Smooth muscle cell (in vitro differentiated cells): ENCODE measurements around the gene FUNDC1. TPM values are rescaled to one million over a fixed set of nuclear protein-coding genes. Genes with fewer than 3 reads are reported as not detected.
"Not testable (repeated sequence)": the region's sequence is repeated elsewhere in the genome, so short reads cannot be mapped to it uniquely, and the experiment has no call there.

Experiments used
- DNase-seq: peaks from one replicate; lab custom pipeline; 2025; ENCODE audit not compliant: unreplicated experiment; lab: John Stamatoyannopoulos, UW
- H2AFZ ChIP-seq: fragments of 200-600 bp; sonication (generic); 2 replicates; pipeline ENCODE4 v1.6.0; 2016; ENCODE audit warnings: antibody characterized with exemption, low read depth, mild to moderate bottlenecking
- H3F3A ChIP-seq: fragments of 200-600 bp; sonication (generic); 2 replicates; pipeline ENCODE4 v1.6.0; 2017; ENCODE audit warnings: antibody characterized with exemption, low read depth
- H3K27ac ChIP-seq: fragments of 200-600 bp; sonication (generic); 2 replicates; pipeline ENCODE4 v1.5.1; 2016; ENCODE audit warnings: low read depth, mild to moderate bottlenecking
- H3K27me3 ChIP-seq: fragments of 200-600 bp; sonication (generic); 2 replicates; pipeline ENCODE4 v1.6.1; 2016; ENCODE audit warnings: low read depth, mild to moderate bottlenecking
- H3K36me3 ChIP-seq: fragments of 200-600 bp; sonication (generic); 2 replicates; pipeline ENCODE4 v1.5.1; 2016; ENCODE audit warnings: low read depth
- H3K4me1 ChIP-seq: fragments of 200-600 bp; sonication (generic); 2 replicates; pipeline ENCODE4 v1.5.1; 2016; ENCODE audit warnings: low read depth
- H3K4me2 ChIP-seq: fragments of 200-600 bp; sonication (generic); 2 replicates; pipeline ENCODE4 v1.6.0; 2016; ENCODE audit warnings: mild to moderate bottlenecking
- H3K4me3 ChIP-seq: fragments of 200-600 bp; sonication (generic); 2 replicates; pipeline ENCODE4 v1.5.1; 2016; ENCODE audit warnings: mild to moderate bottlenecking
- H3K79me2 ChIP-seq: fragments of 200-600 bp; sonication (generic); 2 replicates; pipeline ENCODE4 v1.6.0; 2016; ENCODE audit warnings: low read depth, mild to moderate bottlenecking
- H3K9ac ChIP-seq: fragments of 200-600 bp; sonication (generic); 2 replicates; pipeline ENCODE4 v1.6.0; 2016; ENCODE audit warnings: low read depth
- H3K9me3 ChIP-seq: fragments of 200-600 bp; sonication (generic); replicated peaks from 2 replicates; pipeline ENCODE4 v1.5.1; 2016; ENCODE audit warnings: low read depth
- H4K20me1 ChIP-seq: fragments of 200-600 bp; sonication (generic); 2 replicates; pipeline ENCODE4 v1.6.0; 2016; ENCODE audit warnings: low read depth
- WGBS: methylation state at CpG from one replicate; pipeline ENCODE4 v1.1.7; 2016; ENCODE audit warnings: low lambda C conversion rate; 5-methylcytosine and 5-hydroxymethylcytosine counted together
- polyA plus RNA-seq: library from polyadenylated mRNA; unstranded; fragments of >200 nt; fragmentation: Nextera tagmentation; extraction: Ambion mirVana; gene quantifications from 2 replicates; pipeline ENCODE4 v1.2.1, GENCODE V29; 2016
- total RNA-seq: library from RNA; depleted of rRNA; stranded (reverse); fragments of >200 nt; gene quantifications from 2 replicates; pipeline ENCODE4 v1.2.3, GENCODE V29; 2014
- TF ChIP-seq, protein P1 (sequence below): fragments of 200-600 bp; sonication (generic); IDR thresholded peaks from 2 replicates; pipeline ENCODE4 v1.5.1; 2017; ENCODE audit warnings: borderline replicate concordance, mild to moderate bottlenecking, antibody characterized with exemption; ENCODE audit not compliant: insufficient read depth, poor library complexity, severe bottlenecking

Gene FUNDC1
- total and polyA plus RNA-seq, 2 experiments from 2014 or later, result 16.8 to 21.6 TPM

DNA sequence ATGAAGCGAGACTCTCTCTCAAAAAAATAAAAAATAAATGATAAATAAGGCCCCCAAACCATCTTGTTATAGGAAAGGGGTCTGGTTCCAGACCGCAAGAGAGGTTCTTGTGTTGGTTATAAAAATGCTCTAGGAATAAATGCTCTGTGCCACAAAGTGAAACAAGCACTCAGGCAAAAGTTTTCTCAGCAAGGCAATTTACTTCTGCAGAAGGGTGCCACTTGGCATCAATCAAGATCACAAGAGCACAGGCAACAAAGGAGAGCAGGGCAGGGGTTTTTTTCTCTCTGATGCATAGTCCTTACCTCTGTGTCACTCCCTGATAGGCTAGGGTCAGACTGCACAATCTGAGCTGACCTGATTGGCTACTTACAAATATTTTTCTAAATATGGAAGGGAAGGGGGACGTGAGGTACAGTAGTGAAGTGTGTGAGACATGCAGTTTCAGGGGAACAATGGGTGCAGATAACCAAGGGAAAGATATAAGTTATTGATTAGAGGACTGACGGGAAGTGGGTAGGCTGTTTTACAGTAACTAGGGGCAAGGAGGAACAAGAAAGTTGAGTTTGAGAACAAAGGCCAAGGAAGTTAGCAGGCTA is 29.8 kb upstream of the FUNDC1 start:
- TF ChIP-seq, protein P1, sequence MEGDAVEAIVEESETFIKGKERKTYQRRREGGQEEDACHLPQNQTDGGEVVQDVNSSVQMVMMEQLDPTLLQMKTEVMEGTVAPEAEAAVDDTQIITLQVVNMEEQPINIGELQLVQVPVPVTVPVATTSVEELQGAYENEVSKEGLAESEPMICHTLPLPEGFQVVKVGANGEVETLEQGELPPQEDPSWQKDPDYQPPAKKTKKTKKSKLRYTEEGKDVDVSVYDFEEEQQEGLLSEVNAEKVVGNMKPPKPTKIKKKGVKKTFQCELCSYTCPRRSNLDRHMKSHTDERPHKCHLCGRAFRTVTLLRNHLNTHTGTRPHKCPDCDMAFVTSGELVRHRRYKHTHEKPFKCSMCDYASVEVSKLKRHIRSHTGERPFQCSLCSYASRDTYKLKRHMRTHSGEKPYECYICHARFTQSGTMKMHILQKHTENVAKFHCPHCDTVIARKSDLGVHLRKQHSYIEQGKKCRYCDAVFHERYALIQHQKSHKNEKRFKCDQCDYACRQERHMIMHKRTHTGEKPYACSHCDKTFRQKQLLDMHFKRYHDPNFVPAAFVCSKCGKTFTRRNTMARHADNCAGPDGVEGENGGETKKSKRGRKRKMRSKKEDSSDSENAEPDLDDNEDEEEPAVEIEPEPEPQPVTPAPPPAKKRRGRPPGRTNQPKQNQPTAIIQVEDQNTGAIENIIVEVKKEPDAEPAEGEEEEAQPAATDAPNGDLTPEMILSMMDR, result no peak
- 70% methylated on average over 4 of the region's 4 CpGs for WGBS
- H3K36me3 ChIP-seq, result no peaks in the 10 kb centered on the region
- H3K9ac ChIP-seq, result no peak overlapping the region
- H3K9me3 ChIP-seq, result no peaks in the 10 kb centered on the region
- no peak overlapping the region for H3K27ac ChIP-seq
- H3K4me3 ChIP-seq, result no peak overlapping the region
- no peak for DNase-seq
- no peaks in the 10 kb centered on the region for H3K27me3 ChIP-seq
- H2AFZ ChIP-seq, result no peak overlapping the region
- no peaks in the 10 kb centered on the region for H3K4me1 ChIP-seq
- no peak overlapping the region for H3K4me2 ChIP-seq
- no peaks in the 10 kb centered on the region for H3K79me2 ChIP-seq
- no peaks in the 10 kb centered on the region for H3F3A ChIP-seq
- no peaks in the 10 kb centered on the region for H4K20me1 ChIP-seq

DNA sequence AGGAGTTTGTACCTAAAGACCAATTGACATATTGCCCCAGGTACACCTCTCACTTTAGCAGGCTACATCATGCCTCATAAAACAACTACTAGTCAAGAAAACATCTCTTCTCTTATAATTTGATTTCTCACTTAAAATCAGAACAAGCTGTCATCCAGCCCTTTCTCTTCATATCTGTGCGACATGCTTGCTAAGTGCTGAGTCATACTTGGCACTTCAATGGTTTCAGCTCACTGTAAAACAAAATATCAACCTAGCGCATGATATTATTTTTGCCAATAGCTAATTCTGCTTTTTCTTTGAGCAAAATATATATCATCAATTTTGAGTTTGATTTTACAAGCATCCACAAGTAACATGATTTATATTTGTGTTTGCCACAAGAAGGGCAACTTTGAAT is 27.9 kb upstream of the FUNDC1 start:
- WGBS, result 64% methylated on average over 2 of the region's 2 CpGs
- H3K36me3 ChIP-seq, result no peaks in the 10 kb centered on the region
- no peak for DNase-seq
- peak overlapping the region; percentile 23 for H2AFZ ChIP-seq
- H3F3A ChIP-seq, result no peaks in the 10 kb centered on the region
- H3K4me1 ChIP-seq, result no peaks in the 10 kb centered on the region
- TF ChIP-seq, protein P1, result no peak
- H3K27me3 ChIP-seq, result no peaks in the 10 kb centered on the region
- H3K4me3 ChIP-seq, result no peak overlapping the region
- no peaks in the 10 kb centered on the region for H3K9me3 ChIP-seq
- H4K20me1 ChIP-seq, result no peaks in the 10 kb centered on the region
- no peak overlapping the region for H3K4me2 ChIP-seq
- no peaks in the 10 kb centered on the region for H3K79me2 ChIP-seq
- H3K27ac ChIP-seq, result no peak overlapping the region
- no peak overlapping the region for H3K9ac ChIP-seq

DNA sequence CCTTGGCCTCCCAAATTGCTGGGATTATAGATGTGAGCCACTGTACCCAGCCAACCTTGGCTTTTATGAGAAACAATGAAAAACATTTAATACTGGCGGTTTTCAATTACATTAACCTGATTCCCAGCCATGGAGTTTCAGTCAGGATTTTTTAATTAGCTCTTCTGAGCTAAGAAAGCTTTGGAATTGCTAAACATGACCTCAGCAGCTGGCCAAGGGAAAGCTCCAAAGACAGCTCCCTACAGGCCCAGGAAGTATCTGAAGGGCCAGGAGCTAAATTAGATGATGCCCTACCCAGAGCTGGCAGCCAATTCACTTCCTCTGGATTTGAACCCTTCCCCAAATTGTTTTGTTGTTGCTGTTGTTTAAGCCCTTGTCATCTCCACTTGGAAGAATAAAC is 26.5 kb upstream of the FUNDC1 start:
- Histone ChIP-seq H4K20me1 (no peaks in the 10 kb centered on the region), H3K4me2 (no peak overlapping the region), H3K4me1 (no peaks in the 10 kb centered on the region), H3K27ac (no peak overlapping the region), H3F3A (no peaks in the 10 kb centered on the region), H3K4me3 (no peak overlapping the region), H3K9ac (no peak overlapping the region), H3K27me3 (no peaks in the 10 kb centered on the region), H3K9me3 (no peaks in the 10 kb centered on the region), H2AFZ (no peak overlapping the region), H3K79me2 (no peaks in the 10 kb centered on the region), H3K36me3 (no peaks in the 10 kb centered on the region)
- DNase-seq, result no peak
- TF ChIP-seq, protein P1, result no peak
- 67% methylated on average over 1 of the region's 1 CpG for WGBS

DNA sequence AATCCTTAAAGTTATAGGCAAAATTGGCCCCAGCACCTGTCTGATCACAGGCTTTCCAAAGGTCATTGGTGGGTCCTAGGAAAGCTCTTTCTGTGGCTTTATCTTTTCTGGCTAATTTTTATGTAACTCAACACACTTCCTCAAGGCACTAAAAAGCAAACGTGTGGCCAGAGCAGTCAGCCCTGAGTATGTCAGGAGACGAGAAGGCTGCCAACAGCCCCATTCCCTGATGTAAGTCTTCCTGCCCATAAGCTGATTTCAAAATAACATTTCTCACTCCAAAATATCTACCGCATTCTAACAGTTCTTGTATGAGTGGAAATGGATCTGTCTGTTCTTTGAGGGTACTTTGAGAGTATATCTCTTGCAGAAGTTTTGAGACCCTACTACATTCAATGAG is 25.5 kb upstream of the FUNDC1 start:
- H3K9ac ChIP-seq, result no peak overlapping the region
- no peaks in the 10 kb centered on the region for H3K9me3 ChIP-seq
- no peak overlapping the region for H3K4me3 ChIP-seq
- H3K27ac ChIP-seq, result no peak overlapping the region
- H3K4me2 ChIP-seq, result no peak overlapping the region
- H3K27me3 ChIP-seq, result no peaks in the 10 kb centered on the region
- no peaks in the 10 kb centered on the region for H3K4me1 ChIP-seq
- no peak for DNase-seq
- H2AFZ ChIP-seq, result no peak overlapping the region
- H3K36me3 ChIP-seq, result no peaks in the 10 kb centered on the region
- 64% methylated on average over 3 of the region's 3 CpGs for WGBS
- no peaks in the 10 kb centered on the region for H4K20me1 ChIP-seq
- H3K79me2 ChIP-seq, result no peaks in the 10 kb centered on the region
- TF ChIP-seq, protein P1, result no peak
- no peaks in the 10 kb centered on the region for H3F3A ChIP-seq

DNA sequence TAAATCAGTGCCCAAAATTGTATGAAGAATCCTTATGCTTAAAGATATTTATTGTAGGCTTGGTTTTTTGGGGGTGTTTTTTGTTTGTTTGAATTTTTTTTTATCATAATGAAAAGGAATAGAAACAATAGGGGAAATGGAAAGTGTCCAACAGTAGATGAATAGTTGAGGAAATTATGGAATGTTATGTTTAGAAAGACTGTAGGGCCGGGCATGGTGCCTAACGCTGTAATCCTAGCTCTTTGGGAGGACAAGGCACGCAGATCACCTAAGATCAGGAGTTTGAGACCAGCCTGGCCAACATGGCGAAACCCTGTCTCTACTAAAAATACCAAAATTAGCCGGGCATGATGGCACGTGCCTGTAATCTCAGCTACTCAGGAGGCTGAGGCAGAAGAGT is 19.2 kb upstream of the FUNDC1 start:
- H3F3A ChIP-seq, H3K4me1 ChIP-seq, H2AFZ ChIP-seq, H3K9me3 ChIP-seq, H3K9ac ChIP-seq, H3K36me3 ChIP-seq, H3K27ac ChIP-seq, H3K27me3 ChIP-seq, H3K4me3 ChIP-seq, DNase-seq, H3K4me2 ChIP-seq, H3K79me2 ChIP-seq, H4K20me1 ChIP-seq: not testable (repeated sequence)
- 84% methylated on average over 6 of the region's 6 CpGs for WGBS
